Measurements from ENCODE around the gene GALR3.

GALR3 gene

DNA sequence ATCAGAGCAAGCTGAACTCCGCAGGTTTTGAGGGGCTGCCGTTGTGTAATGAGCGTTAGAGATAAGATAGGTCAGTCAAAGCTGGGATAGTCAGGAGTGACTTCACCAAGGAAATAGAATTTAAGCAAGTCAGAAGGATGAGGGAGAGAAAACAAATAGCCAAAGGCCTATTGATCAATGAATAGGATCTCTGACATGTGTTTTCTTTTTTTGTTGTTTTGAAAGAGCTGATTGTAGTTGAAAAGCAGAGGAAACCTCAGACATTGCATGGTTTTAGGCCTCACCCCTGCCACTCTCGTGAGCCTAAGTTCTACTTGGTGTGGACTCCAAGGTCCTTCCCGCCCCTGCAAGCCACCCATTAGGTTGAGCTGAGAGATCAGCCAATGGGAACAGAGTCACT, 29.2 kb downstream of the GALR3 start:
- Mint-ChIP-seq H3K36me3 (ENCODE audit: low read depth) (peaks cover 89% of the 10 kb centered on the region), H3K4me3 (no peak overlapping the region)

DNA sequence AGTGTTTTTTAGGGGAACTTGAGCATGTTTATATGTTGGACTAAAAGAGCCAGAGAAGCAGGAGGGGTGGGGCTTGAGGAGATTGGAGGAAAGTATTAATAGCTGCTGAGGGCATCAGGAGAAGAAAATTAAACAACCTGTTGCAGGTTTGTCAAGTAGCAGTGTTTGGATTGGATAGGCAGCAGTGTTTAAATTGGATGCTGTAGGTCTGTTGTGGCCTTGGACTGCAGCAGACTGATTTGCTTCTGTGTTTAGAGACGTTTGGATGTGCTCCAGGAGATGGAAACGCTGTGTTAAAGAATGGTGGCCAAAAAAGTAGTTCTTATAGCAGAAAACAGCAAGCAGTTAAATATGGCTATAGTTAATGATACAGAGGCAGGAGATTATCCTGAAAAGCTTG, 31.8 kb downstream of the GALR3 start:
- Mint-ChIP-seq H3K9me3 (no peaks in the 10 kb centered on the region), H3K27ac (no peak overlapping the region), H3K4me3 (no peak overlapping the region), H3K4me1 (ENCODE audit: low read depth) (peaks cover 23% of the 10 kb centered on the region), H3K27me3 (no peaks in the 10 kb centered on the region), H3K36me3 (ENCODE audit: low read depth) (peaks cover 93% of the 10 kb centered on the region)
- intact Hi-C loops (cut with micrococcal nuclease), result no loop called here

More for the DNA sequence above, 29.2 kb downstream of the GALR3 start:
- no peak overlapping the region for H3K27ac Mint-ChIP-seq
- intact Hi-C loops (cut with micrococcal nuclease), result no loop called here
- no peaks in the 10 kb centered on the region for H3K9me3 Mint-ChIP-seq
- H3K4me1 Mint-ChIP-seq (ENCODE audit: low read depth), result peaks cover 39% of the 10 kb centered on the region
- no peaks in the 10 kb centered on the region for H3K27me3 Mint-ChIP-seq

DNA sequence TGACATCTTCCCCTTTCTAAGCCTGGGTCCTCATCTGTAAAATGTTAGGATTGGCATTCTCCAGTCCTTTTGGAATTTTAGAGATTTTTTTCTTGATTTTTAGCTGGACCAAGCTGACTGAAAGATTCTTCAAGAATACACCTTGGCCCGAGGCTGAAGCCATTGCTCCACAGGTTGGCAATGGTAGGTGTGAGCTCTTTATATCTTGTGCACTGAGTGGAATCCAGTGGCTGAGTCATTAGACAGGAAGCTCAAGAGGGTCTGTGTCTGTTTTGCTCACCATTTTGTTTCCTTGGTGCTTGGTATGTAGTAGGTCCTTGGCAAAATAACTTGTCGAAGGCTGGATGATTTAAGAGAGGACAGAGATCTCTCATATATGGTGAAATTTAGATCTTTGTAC, 32.3 kb downstream of the GALR3 start:
- no peak overlapping the region for H3K27ac Mint-ChIP-seq
- no peak overlapping the region for H3K4me3 Mint-ChIP-seq
- H3K4me1 Mint-ChIP-seq (ENCODE audit: low read depth), result peaks cover 23% of the 10 kb centered on the region
- H3K36me3 Mint-ChIP-seq (ENCODE audit: low read depth), result peaks cover 98% of the 10 kb centered on the region
- no peaks in the 10 kb centered on the region for H3K27me3 Mint-ChIP-seq
- no peaks in the 10 kb centered on the region for H3K9me3 Mint-ChIP-seq
- intact Hi-C loops (cut with micrococcal nuclease), result no loop called here

DNA sequence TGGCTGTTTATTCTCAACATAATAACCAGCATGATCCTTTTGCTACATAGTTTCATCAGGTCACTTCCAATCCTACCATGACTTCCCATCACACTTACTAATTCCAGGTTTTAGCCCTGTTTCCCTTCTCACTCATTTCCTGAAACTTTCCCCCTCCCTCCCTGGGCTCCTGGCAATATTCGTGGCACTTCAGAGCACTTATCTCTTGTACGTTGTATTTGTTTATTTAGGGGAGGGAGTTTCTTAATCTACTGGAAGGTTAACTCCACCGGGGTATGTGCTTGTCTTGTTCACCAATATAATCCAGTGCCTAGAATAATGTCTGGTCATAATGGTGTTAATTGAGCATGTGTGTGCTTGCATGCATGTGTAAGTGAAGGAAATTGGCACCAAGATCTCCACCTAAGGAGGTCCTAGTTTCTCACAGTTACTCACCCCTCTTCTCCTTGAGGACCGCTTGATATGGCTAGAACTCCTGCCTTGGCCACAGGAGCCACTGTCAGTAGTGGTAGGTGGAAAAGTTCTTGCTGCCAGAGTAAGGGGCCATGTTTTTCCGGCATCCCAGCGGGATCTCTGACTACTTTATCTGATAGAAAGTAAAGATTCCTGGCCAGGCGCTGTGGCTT, 37.7 kb downstream of the GALR3 start:
- Mint-ChIP-seq H3K9me3 (no peaks in the 10 kb centered on the region), H3K4me3 (no peak overlapping the region), H3K27me3 (no peaks in the 10 kb centered on the region), H3K27ac (no peak overlapping the region), H3K4me1 (ENCODE audit: low read depth) (no peaks in the 10 kb centered on the region), H3K36me3 (ENCODE audit: low read depth) (peaks cover 100% of the 10 kb centered on the region)
- intact Hi-C loops (cut with micrococcal nuclease), result no loop called here

DNA sequence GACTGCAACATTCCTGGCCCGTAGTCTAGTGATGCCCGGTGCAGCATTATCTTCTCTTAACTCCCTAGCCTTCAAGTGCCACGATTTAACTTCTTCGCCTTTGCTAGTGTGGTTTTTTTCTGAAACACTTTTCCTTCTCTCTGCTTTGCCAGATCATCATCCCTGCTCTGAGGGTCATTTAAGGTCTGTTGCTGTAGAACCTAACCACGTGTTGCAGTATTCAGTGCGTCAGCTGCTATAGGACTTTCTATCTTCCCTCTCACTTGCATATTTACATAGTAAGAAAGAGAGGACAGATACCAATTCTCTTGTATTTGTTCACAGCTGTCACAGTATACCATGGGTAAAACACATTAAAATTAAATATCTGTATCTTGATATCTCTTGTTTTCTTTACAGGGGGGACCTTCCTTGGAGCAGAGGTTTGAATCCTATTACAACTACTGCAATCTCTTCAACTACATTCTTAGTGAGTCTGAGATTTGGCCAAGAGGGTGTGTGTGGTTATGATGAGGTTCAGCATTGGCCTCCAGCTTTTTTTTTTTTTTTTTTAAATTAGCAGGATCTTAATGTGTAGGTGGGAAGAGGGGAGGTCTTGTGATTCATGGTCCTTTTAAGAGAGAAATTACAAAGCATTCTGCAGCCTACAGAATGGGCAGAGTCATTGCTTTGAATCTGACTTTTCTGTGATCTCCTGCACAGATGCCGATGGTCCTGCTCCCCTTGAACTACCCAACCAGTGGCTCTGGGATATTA, 39.6 kb downstream of the GALR3 start:
- no peaks in the 10 kb centered on the region for H3K4me1 Mint-ChIP-seq (ENCODE audit: low read depth)
- H3K4me3 Mint-ChIP-seq, result no peak overlapping the region
- intact Hi-C loops (cut with micrococcal nuclease), result loop anchor here (1.0 kb wide), 1 partner anchor 45 kb away; no protein-coding TSS in a partner anchor
- H3K27ac Mint-ChIP-seq, result no peak overlapping the region
- H3K9me3 Mint-ChIP-seq, result no peaks in the 10 kb centered on the region
- H3K27me3 Mint-ChIP-seq, result no peaks in the 10 kb centered on the region
- peaks cover 100% of the 10 kb centered on the region for H3K36me3 Mint-ChIP-seq (ENCODE audit: low read depth)

DNA sequence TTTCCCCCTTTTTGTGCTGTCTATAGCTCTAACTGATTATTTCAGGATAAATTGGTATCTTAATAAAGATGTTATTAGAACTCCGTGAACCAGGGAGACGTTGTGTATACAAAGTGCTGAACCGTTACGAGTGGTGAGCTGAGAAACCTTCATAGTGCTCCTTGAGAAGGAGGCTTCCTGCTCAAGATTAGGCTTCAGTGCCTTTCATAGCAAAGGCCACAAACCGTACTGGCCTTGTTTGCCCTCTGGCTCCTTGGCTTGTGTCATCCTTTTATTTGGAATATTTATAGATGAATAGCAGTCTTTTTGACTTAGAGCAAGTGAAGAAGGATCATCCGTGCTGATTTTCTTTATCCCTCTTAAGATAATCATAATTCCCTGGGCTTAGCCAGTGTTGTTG, 42.3 kb downstream of the GALR3 start:
- H3K36me3 Mint-ChIP-seq (ENCODE audit: low read depth), result peaks cover 100% of the 10 kb centered on the region
- H3K4me3 Mint-ChIP-seq, result no peak overlapping the region
- intact Hi-C loops (cut with micrococcal nuclease), result no loop called here
- H3K27me3 Mint-ChIP-seq, result no peaks in the 10 kb centered on the region
- H3K27ac Mint-ChIP-seq, result no peak overlapping the region
- no peaks in the 10 kb centered on the region for H3K9me3 Mint-ChIP-seq
- no peaks in the 10 kb centered on the region for H3K4me1 Mint-ChIP-seq (ENCODE audit: low read depth)

DNA sequence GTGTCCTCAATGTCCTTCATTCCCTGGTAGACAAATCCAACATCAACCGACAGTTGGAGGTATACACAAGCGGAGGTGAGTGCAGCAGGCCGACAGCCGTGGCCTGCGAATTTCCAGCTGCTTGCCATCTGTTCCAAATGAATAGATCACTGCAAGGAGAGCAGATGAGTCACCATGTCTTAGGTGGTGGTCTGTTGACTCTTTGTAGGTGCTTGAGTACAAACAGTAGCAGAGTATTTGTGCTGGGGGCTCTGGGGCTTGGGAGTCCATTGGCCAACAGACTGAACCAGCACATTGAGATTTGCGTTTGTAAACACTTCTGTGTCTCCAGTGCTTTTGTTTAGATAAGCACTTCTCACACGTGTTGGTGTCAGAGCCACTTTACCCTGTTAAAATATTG, 47.1 kb downstream of the GALR3 start:
- H3K27ac Mint-ChIP-seq, result no peak overlapping the region
- no peaks in the 10 kb centered on the region for H3K27me3 Mint-ChIP-seq
- peaks cover 100% of the 10 kb centered on the region for H3K36me3 Mint-ChIP-seq (ENCODE audit: low read depth)
- no peaks in the 10 kb centered on the region for H3K9me3 Mint-ChIP-seq
- H3K4me3 Mint-ChIP-seq, result no peak overlapping the region
- intact Hi-C loops (cut with micrococcal nuclease), result no loop called here
- H3K4me1 Mint-ChIP-seq (ENCODE audit: low read depth), result no peaks in the 10 kb centered on the region

All from dendritic cell treated with granulocyte-macrophage colony-stimulating factor and Interleukin-4, amounts not matched to agents 40 ng/mL and 50 ng/mL, for 4 days (primary cell).